ENCODE results near the gene FTL.

GRCh38 chr19:49009828-49010227, 44.7 kb downstream of the FTL start:
- TF ChIP-seq POLR2A (IDR thresholded peaks at IDR 0.05; ENCODE audit: extremely low read depth, insufficient read length) (no peak), CTCF (IDR thresholded peaks at IDR 0.05; ENCODE audit: low read depth, low read length) (no peak)

Measured in NB4 (cell line).